HG03045 (cell line): ENCODE measurements around the gene SYNJ2BP.

Experiments
- ATAC-seq: cut with Tn5 transposase; IDR thresholded peaks from one replicate; pipeline ENCODE4 v1.9.1; 2021; ENCODE audit warnings: mild to moderate bottlenecking, moderate library complexity; ENCODE audit not compliant: unreplicated experiment

The SYNJ2BP gene

GRCh38 chr14:70392676-70393075 is 24.2 kb downstream of the SYNJ2BP start:
- no peak for ATAC-seq

DNA sequence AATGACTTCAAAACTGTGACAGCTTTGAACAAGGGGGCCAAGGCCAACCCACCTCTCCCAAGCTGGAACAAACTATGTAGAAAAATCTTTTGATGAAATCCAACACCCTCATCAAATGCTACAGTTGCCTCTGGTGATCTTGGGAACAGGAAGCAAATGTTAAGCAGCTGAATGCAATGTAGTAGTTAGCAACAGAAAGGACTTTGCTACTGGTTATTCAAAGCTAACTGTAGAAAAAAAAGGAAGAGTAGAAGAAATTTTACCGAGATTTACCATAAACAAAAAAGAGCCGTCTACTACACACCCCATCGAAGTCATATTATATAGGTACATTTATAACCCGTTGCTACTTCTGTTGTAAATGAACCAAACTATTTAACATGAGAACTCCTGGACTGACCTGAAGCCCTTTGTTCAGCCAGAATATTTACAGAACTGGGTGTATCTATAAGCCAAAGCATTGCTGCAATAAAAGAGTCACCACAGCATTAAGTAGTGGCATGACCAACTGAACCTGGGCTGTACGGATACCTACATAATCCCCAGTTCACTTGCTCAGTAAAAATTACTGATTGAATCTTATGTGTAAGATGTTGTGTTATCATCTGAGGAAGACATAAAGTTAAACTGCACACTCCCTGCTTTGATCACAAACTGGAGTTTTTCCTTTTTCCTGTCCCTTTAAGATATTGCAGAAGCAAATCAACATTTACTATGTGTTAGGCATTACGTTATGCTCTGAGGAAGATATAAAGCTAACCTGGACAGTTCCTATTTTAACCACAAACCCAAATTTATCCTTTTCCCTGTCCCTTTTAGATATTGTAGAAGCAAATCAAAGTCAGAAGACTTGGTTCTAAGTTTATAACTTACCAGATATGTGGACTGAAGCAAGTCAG is 25.1 kb downstream of the SYNJ2BP start:
- no peak for ATAC-seq

DNA sequence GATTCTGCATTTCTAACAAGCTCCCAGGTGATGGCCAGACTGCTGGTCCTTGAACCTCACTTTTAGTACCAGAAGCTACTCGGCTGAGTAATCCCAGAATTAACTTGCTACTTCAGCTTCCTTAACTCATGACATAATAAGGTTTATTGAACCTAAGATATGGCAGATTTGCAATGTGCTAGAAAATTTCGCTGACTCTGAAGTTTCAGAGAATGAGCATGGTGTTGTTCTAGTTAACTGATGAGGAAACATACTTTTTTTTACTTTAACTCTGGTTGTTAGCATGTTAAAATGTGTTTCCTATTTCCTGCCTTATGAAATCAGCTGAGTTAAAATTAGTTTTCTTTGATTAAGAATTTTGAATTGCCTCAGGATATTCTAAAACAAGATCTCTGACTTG is 34.4 kb downstream of the SYNJ2BP start:
- no peak for ATAC-seq

DNA sequence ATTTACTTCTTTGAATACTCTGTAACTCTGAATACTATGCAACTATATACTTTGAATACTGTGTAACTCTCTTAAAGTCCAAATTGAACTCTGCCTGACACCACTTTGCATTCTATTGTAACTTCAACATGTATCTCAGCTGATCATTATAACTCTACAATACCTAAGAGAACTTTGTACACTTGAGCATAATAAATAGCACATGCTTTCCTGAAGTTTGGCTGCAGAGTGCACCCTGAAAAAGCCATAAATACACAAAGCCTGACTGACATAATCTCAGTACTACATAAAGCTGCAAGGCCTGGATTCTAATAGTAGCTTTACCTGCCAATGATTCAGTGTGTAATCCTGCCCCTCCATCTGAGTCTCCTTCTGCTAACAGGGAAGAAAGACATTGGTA is 36.1 kb downstream of the SYNJ2BP start:
- ATAC-seq = no peak

- no peak for ATAC-seq
Measured at GRCh38 chr14:70378696-70379095, 38.2 kb downstream of the SYNJ2BP start.
